ENCODE data around the gene CST8. TPM values are rescaled to one million over a fixed set of nuclear protein-coding genes. Genes with fewer than 3 reads are reported as not detected.

Gene CST8
- total and polyA plus RNA-seq, 2 donors (not counting 1 experiment from before 2014, with no cell fraction given) = not detected

DNA sequence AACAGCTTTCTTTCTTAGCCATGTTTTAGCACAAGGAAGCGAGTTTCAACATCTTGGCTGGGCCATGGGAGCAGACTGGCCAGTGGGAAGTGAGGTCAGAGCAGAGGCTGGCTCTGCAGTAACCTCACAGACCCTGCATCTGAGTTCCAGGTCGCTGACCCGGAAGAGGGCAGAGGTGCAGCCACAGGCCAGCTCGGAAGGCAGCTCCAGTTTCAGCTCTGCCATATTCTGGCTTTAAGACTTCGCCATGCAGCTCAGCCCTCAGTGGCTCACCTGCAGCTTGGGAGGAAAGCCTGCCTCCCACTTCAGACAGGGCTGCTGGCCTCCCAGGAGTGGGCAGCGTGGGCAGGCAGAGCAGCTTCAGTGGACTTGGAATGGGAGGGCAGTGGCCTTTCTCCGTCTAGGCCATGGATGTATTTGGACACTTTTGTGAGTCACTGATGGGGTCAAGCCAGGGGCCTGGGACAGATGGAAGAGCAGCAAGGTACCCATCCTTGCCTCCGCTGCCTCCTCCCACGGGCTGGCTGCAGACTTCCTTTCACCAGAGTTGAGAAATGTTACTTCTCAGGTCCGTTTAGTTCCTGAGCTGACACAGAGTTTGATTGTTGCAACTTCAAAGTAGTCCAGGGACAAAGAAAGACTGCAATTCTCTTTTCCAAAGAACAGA, 18.5 kb downstream of the CST8 start:
- Histone ChIP-seq H3K4me2 (replicated peaks; ENCODE audit: low read depth, low read length, poor library complexity, severe bottlenecking) (no peak overlapping the region), H3K9me3 (ENCODE audit: control extremely low read depth in 1 of 3, control insufficient read depth in 2 of 3, insufficient read depth in 1 of 3, low read length in 2 of 3) (no peaks in the 10 kb centered on the region), H3K27me3 (replicated peaks in 1 of 4; ENCODE audit: control extremely low read depth in 1 of 4, control insufficient read depth in 3 of 4, insufficient read depth in 4 of 4, low read length in 3 of 4) (peaks cover 0 to 2% (median 0%) of the 10 kb centered on the region in 4 experiments), H4K20me1 (ENCODE audit: control insufficient read depth, insufficient read depth, low read length, poor library complexity, severe bottlenecking) (no peaks in the 10 kb centered on the region), H3K36me3 (replicated peaks in 1 of 2; ENCODE audit: control extremely low read depth in 1 of 2, control insufficient read depth in 1 of 2, extremely low read depth in 1 of 2, insufficient read depth in 2 of 2, low read length in 1 of 2) (no peaks in the 10 kb centered on the region), H3K79me2 (ENCODE audit: control insufficient read depth, insufficient read depth, low read length) (no peaks in the 10 kb centered on the region), H3K4me1 (ENCODE audit: control insufficient read depth in 2 of 2, insufficient read depth in 2 of 2, low read length in 2 of 2) (no peaks in the 10 kb centered on the region), H3K27ac (ENCODE audit: low read length in 2 of 2) (no peak overlapping the region), H2AFZ (ENCODE audit: insufficient read depth, low read depth, low read length, poor library complexity, severe bottlenecking) (no peak overlapping the region), H3K9ac (ENCODE audit: low read length) (no peak overlapping the region), H3K4me3 (ENCODE audit: control extremely low read depth in 1 of 5, extremely low read depth in 1 of 5, insufficient read depth in 1 of 5, low read depth in 2 of 5, low read length in 4 of 5) (no peak overlapping the region)
- no peaks in the 10 kb centered on the region for H3K9me3 Mint-ChIP-seq (ENCODE audit: insufficient read depth)
- WGBS (ENCODE audit: insufficient coverage) = 80% methylated on average over 10 of the region's 10 CpGs
- no peak overlapping the region for H3K27ac Mint-ChIP-seq
- ATAC-seq (ENCODE audit: low read depth) (no peak), DNase-seq (no peak)
- peaks cover 11% of the 10 kb centered on the region for H3K27me3 Mint-ChIP-seq
- H3K4me3 Mint-ChIP-seq = no peak overlapping the region
- ChIA-PET POLR2A (no interaction called here), CTCF (no interaction called here)
- TF ChIP-seq, protein P1, sequence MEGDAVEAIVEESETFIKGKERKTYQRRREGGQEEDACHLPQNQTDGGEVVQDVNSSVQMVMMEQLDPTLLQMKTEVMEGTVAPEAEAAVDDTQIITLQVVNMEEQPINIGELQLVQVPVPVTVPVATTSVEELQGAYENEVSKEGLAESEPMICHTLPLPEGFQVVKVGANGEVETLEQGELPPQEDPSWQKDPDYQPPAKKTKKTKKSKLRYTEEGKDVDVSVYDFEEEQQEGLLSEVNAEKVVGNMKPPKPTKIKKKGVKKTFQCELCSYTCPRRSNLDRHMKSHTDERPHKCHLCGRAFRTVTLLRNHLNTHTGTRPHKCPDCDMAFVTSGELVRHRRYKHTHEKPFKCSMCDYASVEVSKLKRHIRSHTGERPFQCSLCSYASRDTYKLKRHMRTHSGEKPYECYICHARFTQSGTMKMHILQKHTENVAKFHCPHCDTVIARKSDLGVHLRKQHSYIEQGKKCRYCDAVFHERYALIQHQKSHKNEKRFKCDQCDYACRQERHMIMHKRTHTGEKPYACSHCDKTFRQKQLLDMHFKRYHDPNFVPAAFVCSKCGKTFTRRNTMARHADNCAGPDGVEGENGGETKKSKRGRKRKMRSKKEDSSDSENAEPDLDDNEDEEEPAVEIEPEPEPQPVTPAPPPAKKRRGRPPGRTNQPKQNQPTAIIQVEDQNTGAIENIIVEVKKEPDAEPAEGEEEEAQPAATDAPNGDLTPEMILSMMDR (IDR thresholded peaks at IDR 0.05) = no peak
- no peak for TF ChIP-seq EZH2 (IDR thresholded peaks at IDR 0.05; ENCODE audit: borderline replicate concordance, insufficient read depth, low read depth, low read length, poor library complexity, severe bottlenecking)
- intact Hi-C loops (cut with micrococcal nuclease) = no loop called here
- H3K4me1 Mint-ChIP-seq = no peaks in the 10 kb centered on the region

DNA sequence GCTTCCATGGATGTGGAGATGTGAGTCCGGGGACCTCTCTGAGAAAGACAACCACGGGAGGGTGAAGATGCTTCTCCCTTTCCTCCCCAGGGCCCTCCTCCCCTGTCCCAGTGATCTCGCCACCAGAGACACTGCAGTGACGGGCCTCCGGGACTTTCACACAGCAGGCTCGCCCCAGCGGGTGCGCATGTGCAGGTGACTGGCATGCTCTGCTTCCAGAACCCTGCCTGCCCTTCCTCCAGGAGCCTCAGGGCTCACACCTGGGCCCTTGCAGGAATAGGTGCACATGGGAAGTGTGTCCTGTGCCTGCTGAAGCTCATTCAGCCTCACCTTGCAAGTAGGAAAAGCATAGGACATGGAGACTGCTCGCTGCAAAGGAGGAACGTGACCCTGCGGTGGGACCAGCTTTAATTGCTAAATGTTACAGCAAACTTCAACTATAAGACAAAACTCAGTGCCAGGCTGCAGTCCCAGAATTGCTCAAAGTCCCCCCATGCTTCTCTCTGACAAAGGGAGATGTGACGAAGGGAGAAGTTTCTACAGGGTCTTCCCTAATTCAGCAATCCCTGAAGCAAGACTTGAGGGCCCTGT, 19.2 kb downstream of the CST8 start:
- ChIA-PET POLR2A (no interaction called here), CTCF (no interaction called here)
- WGBS (ENCODE audit: insufficient coverage) = 95% methylated on average over 8 of the region's 12 CpGs
- H3K79me2 ChIP-seq (ENCODE audit: control insufficient read depth, insufficient read depth, low read length) = no peaks in the 10 kb centered on the region
- ATAC-seq (ENCODE audit: low read depth) (no peak), DNase-seq (no peak)
- no peaks in the 10 kb centered on the region for H3K36me3 ChIP-seq (replicated peaks in 1 of 2; ENCODE audit: control extremely low read depth in 1 of 2, control insufficient read depth in 1 of 2, extremely low read depth in 1 of 2, insufficient read depth in 2 of 2, low read length in 1 of 2)
- Mint-ChIP-seq H3K27me3 (peaks cover 5% of the 10 kb centered on the region), H3K4me3 (no peak overlapping the region), H3K9me3 (ENCODE audit: insufficient read depth) (no peaks in the 10 kb centered on the region), H3K4me1 (no peaks in the 10 kb centered on the region), H3K27ac (no peak overlapping the region)
- no peaks in the 10 kb centered on the region for H3K4me1 ChIP-seq (ENCODE audit: control insufficient read depth in 2 of 2, insufficient read depth in 2 of 2, low read length in 2 of 2)
- no peaks in the 10 kb centered on the region for H4K20me1 ChIP-seq (ENCODE audit: control insufficient read depth, insufficient read depth, low read length, poor library complexity, severe bottlenecking)
- intact Hi-C loops (cut with micrococcal nuclease) = no loop called here
- TF ChIP-seq EZH2 (IDR thresholded peaks at IDR 0.05; ENCODE audit: borderline replicate concordance, insufficient read depth, low read depth, low read length, poor library complexity, severe bottlenecking) = no peak
- TF ChIP-seq, protein P1 (IDR thresholded peaks at IDR 0.05) = no peak
- H3K27me3 ChIP-seq (replicated peaks in 1 of 4; ENCODE audit: control extremely low read depth in 1 of 4, control insufficient read depth in 3 of 4, insufficient read depth in 4 of 4, low read length in 3 of 4) = peaks cover 0 to 2% (median 0%) of the 10 kb centered on the region in 4 experiments
- H3K4me2 ChIP-seq (replicated peaks; ENCODE audit: low read depth, low read length, poor library complexity, severe bottlenecking) = no peak overlapping the region
- H3K4me3 ChIP-seq (ENCODE audit: control extremely low read depth in 1 of 5, extremely low read depth in 1 of 5, insufficient read depth in 1 of 5, low read depth in 2 of 5, low read length in 4 of 5) = no peak overlapping the region
- H3K9ac ChIP-seq (ENCODE audit: low read length) = no peak overlapping the region
- H3K9me3 ChIP-seq (ENCODE audit: control extremely low read depth in 1 of 3, control insufficient read depth in 2 of 3, insufficient read depth in 1 of 3, low read length in 2 of 3) = no peaks in the 10 kb centered on the region
- H3K27ac ChIP-seq (ENCODE audit: low read length in 2 of 2) = no peak overlapping the region
- no peak overlapping the region for H2AFZ ChIP-seq (ENCODE audit: insufficient read depth, low read depth, low read length, poor library complexity, severe bottlenecking)

Data from B cell (primary cell).